Vagina (tissue), 2 donors: Measurements from ENCODE around the gene CGB3.

Experiments used
- POLR2A ChIP-seq, 2 donors: fragments of 450-650 bp; IDR thresholded peaks; one replicate each; pipeline ENCODE4 v1.6.1; 2017; ENCODE audit warnings: antibody characterized with exemption in 2 of 2, mild to moderate bottlenecking in 2 of 2, moderate library complexity in 2 of 2
- TF ChIP-seq, protein P1 (sequence below), 3 experiments: fragments of 450-650 bp in 2 of 3; fragments of 200-600 bp in 1 of 3; sonication (generic) in 1 of 3; IDR thresholded peaks; one replicate each; pipeline ENCODE4 v1.5.1; 2017 to 2019; ENCODE audit warnings: antibody characterized with exemption in 3 of 3, mild to moderate bottlenecking in 2 of 3, moderate library complexity in 2 of 3

GRCh38 chr19:49020931-49021895, 2.9 kb downstream of the CGB3 start:
- TF ChIP-seq, protein P1, sequence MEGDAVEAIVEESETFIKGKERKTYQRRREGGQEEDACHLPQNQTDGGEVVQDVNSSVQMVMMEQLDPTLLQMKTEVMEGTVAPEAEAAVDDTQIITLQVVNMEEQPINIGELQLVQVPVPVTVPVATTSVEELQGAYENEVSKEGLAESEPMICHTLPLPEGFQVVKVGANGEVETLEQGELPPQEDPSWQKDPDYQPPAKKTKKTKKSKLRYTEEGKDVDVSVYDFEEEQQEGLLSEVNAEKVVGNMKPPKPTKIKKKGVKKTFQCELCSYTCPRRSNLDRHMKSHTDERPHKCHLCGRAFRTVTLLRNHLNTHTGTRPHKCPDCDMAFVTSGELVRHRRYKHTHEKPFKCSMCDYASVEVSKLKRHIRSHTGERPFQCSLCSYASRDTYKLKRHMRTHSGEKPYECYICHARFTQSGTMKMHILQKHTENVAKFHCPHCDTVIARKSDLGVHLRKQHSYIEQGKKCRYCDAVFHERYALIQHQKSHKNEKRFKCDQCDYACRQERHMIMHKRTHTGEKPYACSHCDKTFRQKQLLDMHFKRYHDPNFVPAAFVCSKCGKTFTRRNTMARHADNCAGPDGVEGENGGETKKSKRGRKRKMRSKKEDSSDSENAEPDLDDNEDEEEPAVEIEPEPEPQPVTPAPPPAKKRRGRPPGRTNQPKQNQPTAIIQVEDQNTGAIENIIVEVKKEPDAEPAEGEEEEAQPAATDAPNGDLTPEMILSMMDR (IDR thresholded peaks at IDR 0.05), result no peak
- no peak for TF ChIP-seq POLR2A (IDR thresholded peaks at IDR 0.05)
